OCI-LY7 (cell line): Measurements from ENCODE around the gene THUMPD3. TPM values are rescaled to one million over a fixed set of nuclear protein-coding genes. Genes with fewer than 3 reads are reported as not detected.

ENCODE experiments used
- BruUV-seq: library from RNA; stranded (reverse); fragments of 400-500 nt; replicated peaks from 2 replicates; lab custom pipeline; 2021; lab: Mats Ljungman, UMichigan
- CTCF ChIA-PET: fragments of 300-600 bp; sonication (Branson Sonifier 250); formaldehyde crosslinking; loops from one replicate; lab custom pipeline; 2022; ENCODE audit warnings: antibody characterized with exemption; ENCODE audit not compliant: unreplicated experiment; lab: Charles Lee
- POLR2A ChIA-PET: fragments of 300-600 bp; sonication (Branson Sonifier 250); formaldehyde crosslinking; loops from one replicate; lab custom pipeline; 2022; ENCODE audit warnings: antibody characterized with exemption; lab: Charles Lee
- DNase-seq: peaks from one replicate; pipeline ENCODE4 v3.0.0-alpha.2; 2015; ENCODE audit warnings: low spot score
- H2AFZ ChIP-seq: fragments of 200-600 bp; sonication (generic), shearing (Covaris generic); 2 replicates; pipeline ENCODE4 v1.6.1; 2014; ENCODE audit warnings: mild to moderate bottlenecking, antibody characterized with exemption, low read length, moderate library complexity
- H3K27ac ChIP-seq: fragments of 200-600 bp; sonication (generic); 2 replicates; pipeline ENCODE4 v1.5.1; 2014; ENCODE audit warnings: mixed run types, low read depth, mild to moderate bottlenecking, moderate library complexity, low read length, inconsistent platforms; ENCODE audit not compliant: poor library complexity, severe bottlenecking
- H3K36me3 ChIP-seq: fragments of 200-600 bp; sonication (generic); 2 replicates; pipeline ENCODE4 v1.6.1; 2014; ENCODE audit warnings: mild to moderate bottlenecking, antibody characterized with exemption, low read length, moderate library complexity, mixed read lengths; ENCODE audit not compliant: insufficient read depth
- H3K4me1 ChIP-seq: fragments of 200-600 bp; sonication (generic); 2 replicates; pipeline ENCODE4 v1.5.1; 2014; ENCODE audit warnings: mild to moderate bottlenecking, low read length; ENCODE audit not compliant: insufficient read depth, poor library complexity, severe bottlenecking
- H3K4me2 ChIP-seq: fragments of 200-600 bp; sonication (generic); 2 replicates; pipeline ENCODE4 v1.6.1; 2014; ENCODE audit warnings: mild to moderate bottlenecking, low read length
- H3K4me3 ChIP-seq: fragments of 200-600 bp; sonication (generic); 2 replicates; pipeline ENCODE4 v1.5.1; 2014; ENCODE audit warnings: mild to moderate bottlenecking, low read depth, low read length; ENCODE audit not compliant: poor library complexity, severe bottlenecking
- H3K79me2 ChIP-seq: fragments of 200-600 bp; sonication (generic); 2 replicates; pipeline ENCODE4 v1.6.1; 2016; ENCODE audit warnings: low read depth, mild to moderate bottlenecking, low read length, moderate library complexity, mixed read lengths; ENCODE audit not compliant: insufficient read depth
- H3K9me2 ChIP-seq: fragments of 200-600 bp; sonication (generic); 2 replicates; pipeline ENCODE4 v1.6.1; 2016; ENCODE audit warnings: mild to moderate bottlenecking, low read length, mixed read lengths; ENCODE audit not compliant: insufficient read depth
- H3K9me3 ChIP-seq: fragments of 200-600 bp; sonication (generic); 2 replicates; pipeline ENCODE4 v1.6.1; 2014; ENCODE audit warnings: mild to moderate bottlenecking, mixed run types, low read length, mixed read lengths
- H4K20me1 ChIP-seq: fragments of 200-600 bp; sonication (generic); 2 replicates; pipeline ENCODE4 v1.6.1; 2014; ENCODE audit warnings: mild to moderate bottlenecking, antibody characterized with exemption, low read length, moderate library complexity, mixed read lengths; ENCODE audit not compliant: insufficient read depth
- CTCF ChIP-seq: fragments of 200-600 bp; sonication (generic); conservative IDR thresholded peaks from 2 replicates; pipeline ENCODE4 v1.5.1; 2014; ENCODE audit warnings: mild to moderate bottlenecking, antibody characterized with exemption, low read length, moderate library complexity, mixed read lengths
- EZH2phosphoT487 ChIP-seq: fragments of 200-600 bp; sonication (generic); IDR thresholded peaks from 2 replicates; pipeline ENCODE4 v1.6.1; 2018; ENCODE audit warnings: low read depth, borderline replicate concordance, mild to moderate bottlenecking, mixed run types, antibody characterized with exemption, low read length, moderate library complexity, mixed read lengths
- intact Hi-C: fragments of 100-400 bp; cut with micrococcal nuclease; formaldehyde crosslinking; loops from one replicate; pipeline ENCODE4 v1.10.0; 2022; ENCODE audit not compliant: unreplicated experiment
- total RNA-seq, 2 experiments: library from RNA; depleted of rRNA in 1 of 2; stranded (reverse); fragments of >200 nt in 1 of 2; shearing (Covaris generic) in 1 of 2; gene quantifications; 2 replicates each; pipeline ENCODE4 v1.2.3, GENCODE V29; 2014 to 2022

The THUMPD3 gene
- total RNA-seq, 2 experiments from 2014 or later = 12.4 to 58.8 TPM

GRCh38 chr3:9408546-9408945 lies 45.7 kb downstream of the THUMPD3 start:
- BruUV-seq = no TSS peak
- intact Hi-C loops = no loop called here
- Histone ChIP-seq H3K4me1 (peaks cover 48% of the 10 kb centered on the region), H3K79me2 (peaks cover 100% of the 10 kb centered on the region), H4K20me1 (peaks cover 46% of the 10 kb centered on the region), H3K27ac (no peak overlapping the region), H2AFZ (no peak overlapping the region), H3K9me2 (no peaks in the 10 kb centered on the region), H3K36me3 (peaks cover 60% of the 10 kb centered on the region), H3K4me2 (no peak overlapping the region), H3K9me3 (0 out of 2 replicates have a peak, but pooled peaks cover 4% of the 10 kb centered on the region), H3K4me3 (no peak overlapping the region)
- CTCF ChIA-PET = no interaction called here
- DNase-seq = no peak
- POLR2A ChIA-PET = interaction anchor here (0.6 to 1.2 kb wide), 4 partner anchors 9 to 51 kb away, joined by 3 to 4 read pairs (median 4); no protein-coding TSS in a partner anchor
- TF ChIP-seq CTCF (no peak), EZH2phosphoT487 (no peak)

DNA sequence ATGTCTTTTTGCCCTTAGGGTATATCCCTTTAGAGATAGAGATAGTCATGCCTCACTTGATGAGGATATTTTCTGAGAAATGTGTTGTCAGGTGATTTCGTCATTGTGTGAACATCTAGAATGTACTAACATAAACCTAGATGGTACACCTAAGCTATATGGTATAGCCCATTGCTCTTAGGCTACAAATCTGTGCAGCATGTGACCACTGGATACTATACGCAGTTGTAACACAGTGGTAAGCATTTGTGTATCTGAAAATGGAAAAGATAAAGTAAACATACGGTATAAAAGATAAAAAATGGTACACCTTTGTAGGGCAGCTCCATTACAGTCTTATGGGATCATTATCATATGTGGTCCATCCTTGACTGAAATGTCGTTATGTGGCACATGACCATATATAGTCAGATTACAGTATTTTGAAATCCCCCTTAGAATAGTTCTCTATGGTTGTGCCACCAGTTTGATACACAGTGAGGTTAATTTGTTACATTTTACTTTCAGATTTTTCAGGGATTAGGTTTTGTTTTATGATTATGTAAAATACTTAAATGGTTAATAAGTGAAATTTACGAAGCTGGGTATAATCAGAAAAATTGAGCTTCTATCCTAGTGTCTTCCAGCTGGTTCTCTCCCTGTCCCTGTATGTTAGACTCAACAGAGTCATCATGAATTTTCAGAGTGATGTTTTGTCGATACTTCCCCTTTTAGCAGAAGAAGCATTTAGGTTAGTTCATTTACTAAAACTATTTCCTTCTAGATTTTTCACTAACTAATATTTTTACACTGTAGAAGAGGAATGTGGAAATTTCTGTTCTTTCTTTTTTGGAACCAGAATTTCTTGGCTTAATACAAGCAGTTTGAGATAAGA lies 47.4 kb downstream of the THUMPD3 start:
- DNase-seq = no peak
- H3K4me3 ChIP-seq = no peak overlapping the region
- ChIA-PET CTCF (no interaction called here), POLR2A (interaction anchor here (0.7 to 2.2 kb wide), 3 partner anchors 10 to 341 kb away, joined by 3 to 12 read pairs (median 3); no protein-coding TSS in a partner anchor)
- no peak overlapping the region for H3K27ac ChIP-seq
- H3K4me2 ChIP-seq = no peak overlapping the region
- H4K20me1 ChIP-seq = peaks cover 38% of the 10 kb centered on the region
- no TSS peak for BruUV-seq
- 0 out of 2 replicates have a peak, but pooled peaks cover 4% of the 10 kb centered on the region for H3K9me3 ChIP-seq
- no peaks in the 10 kb centered on the region for H3K9me2 ChIP-seq
- peaks cover 100% of the 10 kb centered on the region for H3K79me2 ChIP-seq
- H3K36me3 ChIP-seq = peaks cover 77% of the 10 kb centered on the region
- no peak for TF ChIP-seq EZH2phosphoT487
- no peak for TF ChIP-seq CTCF
- intact Hi-C loops = no loop called here
- no peak overlapping the region for H2AFZ ChIP-seq
- peaks cover 31% of the 10 kb centered on the region for H3K4me1 ChIP-seq
